ENCODE measurements around the gene NEBL. TPM values are rescaled to one million over a fixed set of nuclear protein-coding genes. Genes with fewer than 3 reads are reported as not detected.

NEBL gene
- total RNA-seq, 1 donor, result under 0.01 TPM

GRCh38 chr10:20809631-20810030, 87.5 kb downstream of the NEBL start:
- DNase-seq (ENCODE audit: low read depth), result no peak
- TF ChIP-seq CTCF (IDR thresholded peaks at IDR 0.05; ENCODE audit: insufficient read depth, low read depth, low read length), result no peak
- H3K4me3 ChIP-seq (ENCODE audit: low read depth, low read length), result no peak overlapping the region

GRCh38 chr10:20806487-20806886, 90.6 kb downstream of the NEBL start:
- H3K4me3 ChIP-seq (ENCODE audit: low read depth, low read length), result no peak overlapping the region
- TF ChIP-seq CTCF (IDR thresholded peaks at IDR 0.05; ENCODE audit: insufficient read depth, low read depth, low read length), result no peak
- no peak for DNase-seq (ENCODE audit: low read depth)

DNA sequence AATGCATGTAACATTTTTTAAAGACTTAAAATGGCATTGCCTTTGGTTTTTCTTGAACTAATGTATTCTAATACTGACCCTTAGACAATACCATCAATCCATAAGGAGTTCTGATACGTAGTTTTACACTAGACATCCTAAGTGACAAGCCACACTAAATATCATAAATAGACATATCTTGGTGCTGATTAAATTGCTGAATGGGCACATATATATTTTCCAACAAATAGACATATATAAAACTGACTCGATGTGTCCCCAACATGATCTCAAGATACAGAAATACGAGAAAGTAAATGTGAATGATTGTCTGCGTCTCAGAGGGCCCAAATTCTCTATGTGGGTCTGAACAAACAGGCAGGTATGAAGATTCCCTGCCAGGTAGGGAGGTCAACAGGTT, 99.8 kb downstream of the NEBL start:
- H3K4me3 ChIP-seq (ENCODE audit: low read depth, low read length), result no peak overlapping the region
- TF ChIP-seq CTCF (IDR thresholded peaks at IDR 0.05; ENCODE audit: insufficient read depth, low read depth, low read length), result no peak
- no peak for DNase-seq (ENCODE audit: low read depth)

- no peak for TF ChIP-seq CTCF (IDR thresholded peaks at IDR 0.05; ENCODE audit: insufficient read depth, low read depth, low read length)
- DNase-seq (ENCODE audit: low read depth), result no peak
- H3K4me3 ChIP-seq (ENCODE audit: low read depth, low read length), result no peak overlapping the region
These were observed 101.7 kb downstream of the NEBL start for GRCh38 chr10:20795391-20795790.

DNA sequence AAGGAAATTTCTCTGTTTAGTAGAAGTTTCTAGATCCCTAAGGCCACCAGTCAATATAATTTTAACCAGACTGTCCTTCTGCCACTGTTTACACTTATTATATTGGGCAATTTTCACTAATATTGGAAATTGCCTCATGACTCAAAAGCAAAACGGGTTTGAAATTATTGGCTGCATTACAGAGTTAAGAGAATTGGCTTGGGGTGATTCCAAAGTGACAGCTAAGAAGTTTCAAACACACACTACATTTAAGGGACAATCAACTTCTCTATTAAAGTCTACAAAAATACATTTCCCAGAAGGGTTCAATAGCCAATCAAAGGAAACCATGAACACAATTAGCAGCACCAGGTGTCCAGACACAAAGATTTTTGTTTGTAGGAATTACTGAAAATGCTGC, 111.9 kb downstream of the NEBL start:
- no peak for TF ChIP-seq CTCF (IDR thresholded peaks at IDR 0.05; ENCODE audit: insufficient read depth, low read depth, low read length)
- no peak for DNase-seq (ENCODE audit: low read depth)
- no peak overlapping the region for H3K4me3 ChIP-seq (ENCODE audit: low read depth, low read length)

DNA sequence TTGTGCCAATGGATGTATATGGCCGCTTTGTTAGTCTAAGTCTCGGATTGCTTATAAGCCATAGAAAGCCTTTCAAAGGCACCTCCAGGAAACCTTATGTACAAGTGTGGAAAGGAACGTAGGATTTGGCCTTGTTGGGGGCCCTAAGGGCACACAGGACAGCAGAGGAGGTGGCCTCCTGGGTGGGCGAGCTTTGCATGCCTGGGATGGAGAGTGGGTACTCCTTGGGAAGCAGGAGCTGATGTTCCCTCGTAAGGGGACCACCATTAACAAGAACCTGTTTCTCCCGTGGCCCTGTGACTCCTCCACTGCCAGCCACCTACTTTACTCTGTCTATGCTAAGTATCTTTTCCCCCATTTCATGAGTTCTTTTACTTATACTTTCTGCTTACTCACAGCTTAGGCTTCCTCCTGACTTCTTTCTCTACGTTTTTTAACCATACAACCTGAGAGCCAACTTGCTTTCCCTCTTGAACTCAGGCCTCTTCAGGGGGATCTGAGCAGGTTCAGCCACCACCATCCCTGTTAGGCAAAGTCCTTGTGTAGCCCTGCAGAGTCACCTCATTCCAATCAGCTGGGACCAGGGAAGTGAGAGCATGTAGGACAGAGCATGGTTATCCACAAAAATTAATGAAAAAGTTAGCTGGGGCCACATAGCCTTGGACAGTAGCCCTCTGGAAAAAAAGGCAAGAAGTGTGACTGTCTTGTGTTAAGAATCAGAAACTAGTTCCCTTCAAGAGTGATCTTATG, 118.9 kb downstream of the NEBL start:
- no peak overlapping the region for H3K4me3 ChIP-seq (ENCODE audit: low read depth, low read length)
- TF ChIP-seq CTCF (IDR thresholded peaks at IDR 0.05; ENCODE audit: insufficient read depth, low read depth, low read length), result no peak
- no peak for DNase-seq (ENCODE audit: low read depth)

Measured in fibroblast of villous mesenchyme (primary cell).